GM18517 (cell line): ENCODE measurements around the gene STAC.
"Not testable (repeated sequence)": the region's sequence is repeated elsewhere in the genome, so short reads cannot be mapped to it uniquely, and the experiment has no call there.

Experiments used
- ATAC-seq: cut with Tn5 transposase; IDR thresholded peaks from one replicate; pipeline ENCODE4 v1.9.1; 2021; ENCODE audit warnings: mild to moderate bottlenecking, moderate library complexity; ENCODE audit not compliant: unreplicated experiment

Gene STAC

GRCh38 chr3:36476286-36476942, 96.1 kb downstream of the STAC start:
- ATAC-seq = no peak

DNA sequence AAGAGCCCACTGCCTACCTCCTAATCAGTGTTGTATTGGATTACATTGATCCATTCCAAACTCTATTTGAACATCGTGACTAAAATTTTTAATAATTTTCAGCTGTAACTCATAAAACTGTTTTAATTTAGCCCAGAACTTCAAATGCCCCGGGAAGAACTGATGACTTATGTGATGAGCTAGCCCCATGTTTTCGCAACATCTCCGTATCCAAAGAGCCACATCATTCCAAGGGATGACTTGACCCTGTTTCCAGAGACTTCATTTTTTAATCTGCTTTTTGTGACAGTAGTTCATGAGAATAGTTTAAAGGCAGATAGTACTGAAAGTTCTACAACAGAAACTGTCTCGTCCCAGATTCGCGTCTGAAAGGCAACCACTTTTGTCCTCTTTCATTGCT, 97.4 kb downstream of the STAC start:
- no peak for ATAC-seq

DNA sequence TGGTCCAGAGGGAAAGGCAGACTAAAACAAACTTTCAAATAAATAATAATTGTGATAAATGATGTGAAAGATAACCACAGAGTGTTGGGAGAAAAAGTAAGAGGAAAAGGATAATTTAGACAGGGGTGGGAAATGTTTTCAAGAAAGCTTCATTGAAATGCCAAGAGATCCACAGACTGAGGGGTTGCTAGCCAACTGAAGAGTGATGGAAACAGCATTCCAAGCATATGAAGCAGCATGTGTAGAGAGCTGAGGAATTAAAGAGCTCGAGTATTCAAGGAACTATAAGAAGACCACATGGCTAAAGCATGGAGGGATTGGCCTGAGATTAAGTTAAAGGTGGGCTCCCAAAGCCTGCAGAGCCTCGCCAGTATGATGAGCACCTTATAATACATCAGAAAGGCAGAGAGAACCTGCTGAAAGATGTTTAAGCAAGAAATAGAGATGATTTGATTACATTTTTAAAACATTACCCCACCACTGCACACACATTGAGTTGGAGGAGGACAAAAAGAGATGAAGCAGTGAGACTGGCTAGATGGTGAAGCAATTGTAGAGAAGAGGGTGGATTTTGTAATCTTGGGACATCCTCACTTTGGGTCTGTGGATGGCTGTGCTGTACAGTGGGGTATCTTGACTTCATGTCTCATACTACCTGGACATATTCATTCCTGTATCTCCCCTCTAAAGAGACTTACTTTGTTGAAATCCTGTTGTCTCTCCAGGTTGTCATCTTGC, 100.8 kb downstream of the STAC start:
- no peak for ATAC-seq

DNA sequence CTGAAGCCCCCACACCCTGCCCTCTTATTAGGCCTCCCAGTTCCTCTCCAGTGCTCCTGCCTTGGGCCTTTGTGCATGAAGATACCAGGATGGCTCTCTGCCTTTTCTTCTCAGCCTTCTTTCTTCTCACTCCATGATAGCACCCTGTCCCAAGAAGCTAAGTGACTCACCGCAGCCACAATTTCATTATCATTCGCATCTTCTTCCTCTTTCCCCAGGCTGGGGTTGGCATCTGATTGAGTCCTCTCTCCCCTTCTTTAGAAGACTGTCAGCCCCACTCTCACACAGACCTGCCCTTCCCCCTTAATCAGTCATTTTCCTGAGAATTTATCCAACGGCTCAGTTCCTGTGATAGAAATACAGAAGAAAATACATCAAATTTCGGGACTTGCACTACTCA, 102.0 kb downstream of the STAC start:
- no peak for ATAC-seq

DNA sequence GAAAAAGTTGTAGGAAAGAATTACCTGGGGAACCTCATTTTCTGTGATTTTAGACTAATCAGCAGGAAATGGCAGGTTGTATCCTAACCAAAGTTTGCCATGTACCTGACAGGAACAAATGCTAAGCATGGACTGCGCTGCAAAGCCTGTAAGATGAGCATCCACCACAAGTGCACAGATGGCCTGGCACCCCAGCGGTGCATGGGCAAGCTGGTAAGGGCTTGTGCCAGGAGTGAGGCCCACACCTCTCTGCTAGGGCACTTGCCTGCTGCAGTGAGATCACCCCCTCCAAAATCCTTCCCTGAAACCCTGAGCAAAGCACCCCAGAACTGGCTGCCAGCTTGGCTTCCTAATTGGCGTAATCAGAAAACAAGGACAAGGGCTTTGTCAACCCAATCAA, 102.6 kb downstream of the STAC start:
- no peak for ATAC-seq

DNA sequence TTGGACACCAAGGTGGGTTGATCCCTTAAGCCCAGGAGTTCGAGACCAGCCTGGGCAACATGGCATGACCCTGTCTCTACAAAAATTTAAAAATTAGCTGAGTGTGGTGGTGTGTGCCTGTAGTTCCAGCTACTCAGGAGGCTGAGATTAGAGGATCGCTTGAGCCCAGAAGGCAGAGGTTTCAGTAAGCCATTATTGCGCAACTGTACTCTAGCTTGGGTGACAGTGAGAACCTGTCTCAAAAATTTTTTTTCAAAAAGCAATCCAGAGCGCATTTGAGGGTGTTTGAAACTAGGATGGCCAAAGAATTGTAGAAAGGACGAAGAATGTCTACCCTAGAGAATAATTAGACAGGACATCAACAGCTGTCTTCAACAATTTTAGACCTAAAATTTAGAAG, 103.4 kb downstream of the STAC start:
- no peak for ATAC-seq

DNA sequence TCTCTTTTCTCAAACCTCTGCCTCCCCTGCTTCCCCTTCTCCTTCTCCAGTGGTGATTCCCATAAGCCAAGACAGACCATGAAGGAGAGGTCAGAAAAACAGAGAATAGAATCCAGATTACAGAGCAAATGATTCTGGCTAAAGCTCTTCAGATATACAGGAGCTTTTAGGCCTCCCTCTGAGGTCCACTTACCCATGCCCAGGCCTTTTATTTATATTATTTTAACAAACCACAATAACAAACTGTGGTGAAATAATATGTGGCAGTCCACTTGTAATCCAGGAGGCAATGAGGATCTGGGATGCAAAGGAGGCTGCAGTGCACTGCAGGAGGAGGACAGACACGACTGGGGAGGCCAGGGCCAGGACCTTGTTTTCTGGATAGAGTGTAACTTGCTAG, 104.1 kb downstream of the STAC start:
- no peak for ATAC-seq

- no peak for ATAC-seq
These were observed 105.9 kb downstream of the STAC start for GRCh38 chr3:36486009-36486795.

GRCh38 chr3:36487616-36488015, 107.3 kb downstream of the STAC start:
- ATAC-seq = no peak

GRCh38 chr3:36488077-36488789, 107.9 kb downstream of the STAC start:
- ATAC-seq = no peak

DNA sequence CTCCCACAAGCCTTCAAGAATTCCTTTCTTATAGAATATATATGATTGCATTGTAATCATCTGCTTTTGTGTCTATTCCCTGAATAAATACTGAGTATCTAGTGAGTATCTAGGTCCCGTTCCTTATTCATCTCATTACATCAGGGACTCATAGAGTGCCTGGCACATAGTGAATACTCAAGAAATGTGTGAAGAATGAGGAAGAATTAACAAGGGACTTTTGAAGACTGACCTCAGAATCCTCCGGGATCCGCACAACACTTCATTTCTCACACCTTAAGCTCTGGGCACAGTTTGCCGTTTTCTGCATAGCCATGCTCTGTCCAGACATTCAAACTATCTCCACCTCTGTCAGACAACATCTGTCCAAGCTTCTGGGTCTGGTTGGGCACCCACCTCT, 108.8 kb downstream of the STAC start:
- no peak for ATAC-seq

GRCh38 chr3:36489679-36490425, 109.5 kb downstream of the STAC start:
- no peak for ATAC-seq

GRCh38 chr3:36493051-36493450, 112.7 kb downstream of the STAC start:
- no peak for ATAC-seq

GRCh38 chr3:36494461-36495109, 114.3 kb downstream of the STAC start:
- ATAC-seq = no peak

GRCh38 chr3:36496684-36497633, 116.7 kb downstream of the STAC start:
- no peak for ATAC-seq

GRCh38 chr3:36500053-36500452, 119.7 kb downstream of the STAC start:
- ATAC-seq = not testable (repeated sequence)

GRCh38 chr3:36501616-36502015, 121.3 kb downstream of the STAC start:
- no peak for ATAC-seq

GRCh38 chr3:36505393-36505792, 125.1 kb downstream of the STAC start:
- no peak for ATAC-seq
